ENCODE measurements around the gene FAM83G.
"Not testable (repeated sequence)": the region's sequence is repeated elsewhere in the genome, so short reads cannot be mapped to it uniquely, and the experiment has no call there.

- TF ChIP-seq CTCF, POLR2A (IDR thresholded peaks at IDR 0.05): not testable (repeated sequence)
Observed at GRCh38 chr17:19041871-19042270, 37.3 kb upstream of the FAM83G start.
